Activated CD4-positive, alpha-beta memory T cell treated with anti-CD3 and anti-CD28 coated beads, Interleukin-2, amount 10 ng/mL, durations not matched to agents 7 days and 5 days (primary cell): ENCODE results near the gene BCL6B. TPM values are rescaled to one million over a fixed set of nuclear protein-coding genes. Genes with fewer than 3 reads are reported as not detected.

Experiments
- CTCF ChIA-PET: fragments of 350-600 bp; sonication (Branson Sonifier 250); formaldehyde crosslinking; loops from one replicate; lab custom pipeline; 2021; ENCODE audit warnings: antibody characterized with exemption, inconsistent platforms; lab: Charles Lee
- POLR2A ChIA-PET: fragments of 350-600 bp; sonication (Branson Sonifier 250); formaldehyde crosslinking; loops from one replicate; lab custom pipeline; 2021; ENCODE audit warnings: antibody characterized with exemption; lab: Charles Lee
- DNase-seq: peaks from one replicate; pipeline ENCODE4 v3.0.0-alpha.2; 2020
- H3K27ac Mint-ChIP-seq: one replicate; pipeline ENCODE4 v1.8.0; 2021; ENCODE audit warnings: mild to moderate bottlenecking, mixed read lengths
- H3K27me3 Mint-ChIP-seq: one replicate; pipeline ENCODE4 v1.8.0; 2021; ENCODE audit warnings: mixed read lengths
- H3K36me3 Mint-ChIP-seq: one replicate; pipeline ENCODE4 v1.8.0; 2021; ENCODE audit warnings: low read depth, mixed read lengths
- H3K4me1 Mint-ChIP-seq: one replicate; pipeline ENCODE4 v1.8.0; 2021; ENCODE audit warnings: mixed read lengths
- H3K4me3 Mint-ChIP-seq: one replicate; pipeline ENCODE4 v1.8.0; 2021; ENCODE audit warnings: mild to moderate bottlenecking, mixed read lengths
- H3K9me3 Mint-ChIP-seq: one replicate; pipeline ENCODE4 v1.8.0; 2021; ENCODE audit warnings: mixed read lengths
- total RNA-seq, 2 experiments: library from RNA; stranded (reverse); gene quantifications; one replicate each; pipeline ENCODE4 v1.2.3, GENCODE V29; 2021

The BCL6B gene
- total RNA-seq, 2 experiments from 2014 or later, result 0.80 to 0.88 TPM

DNA sequence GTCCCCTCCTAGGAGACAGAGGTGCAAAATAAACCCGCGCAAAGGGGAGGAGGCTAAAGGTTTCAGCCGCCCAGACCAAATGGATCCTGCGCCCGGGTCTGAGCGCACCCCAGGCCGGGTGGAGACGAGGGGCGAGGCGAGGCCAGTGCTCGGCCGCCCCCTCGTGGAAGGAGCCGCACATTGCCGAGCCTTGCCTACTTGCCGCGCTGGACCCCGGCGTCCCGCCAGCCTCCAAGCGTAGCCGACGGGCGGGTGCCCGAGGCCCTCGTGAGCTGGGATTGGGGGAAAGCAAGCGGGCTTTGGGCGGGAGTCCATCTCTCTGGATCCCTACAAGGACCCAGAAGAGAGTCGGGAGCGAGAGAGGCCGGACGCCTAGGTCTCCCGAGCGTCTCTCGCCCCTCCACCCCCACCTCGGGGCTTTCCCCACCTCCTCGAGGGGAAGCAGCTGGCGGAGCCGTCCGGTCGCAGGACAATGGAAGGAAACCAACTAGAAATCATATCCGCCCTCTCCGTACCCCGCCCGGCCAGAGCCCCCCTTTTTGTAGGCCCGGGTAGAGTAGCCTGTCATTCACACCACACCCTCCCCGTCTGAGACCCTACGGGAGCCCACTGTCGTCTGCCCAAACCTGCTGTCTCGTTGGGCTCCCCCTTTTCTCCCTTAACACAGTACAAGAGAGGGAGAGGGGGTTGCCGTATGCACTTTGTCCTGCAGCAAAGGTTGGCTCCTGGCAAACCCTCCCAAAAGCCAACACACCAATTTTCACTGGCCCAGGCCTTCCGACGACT, 664 bp upstream of the BCL6B start:
- peaks cover 65% of the 10 kb centered on the region for H3K4me1 Mint-ChIP-seq
- H3K27ac Mint-ChIP-seq, result peak overlapping the region; percentile 54
- POLR2A ChIA-PET, result interaction anchor here (0.9 to 8.2 kb wide), 9 partner anchors 10 to 178 kb away, joined by 3 to 70 read pairs (median 5); partner anchors contain the start of genes RNASEK and SLC16A13
- CTCF ChIA-PET, result interaction anchor here (0.6 to 4.5 kb wide), 19 partner anchors 8 to 664 kb away, joined by 3 to 30 read pairs (median 7); partner anchors contain the start of genes RNASEK, SLC16A11 and SLC16A13
- DNase-seq, result peak; percentile 85
- H3K4me3 Mint-ChIP-seq, result peak overlapping the region; percentile 48
- peaks cover 1% of the 10 kb centered on the region for H3K27me3 Mint-ChIP-seq
- no peaks in the 10 kb centered on the region for H3K9me3 Mint-ChIP-seq
- H3K36me3 Mint-ChIP-seq, result peaks cover 10% of the 10 kb centered on the region

DNA sequence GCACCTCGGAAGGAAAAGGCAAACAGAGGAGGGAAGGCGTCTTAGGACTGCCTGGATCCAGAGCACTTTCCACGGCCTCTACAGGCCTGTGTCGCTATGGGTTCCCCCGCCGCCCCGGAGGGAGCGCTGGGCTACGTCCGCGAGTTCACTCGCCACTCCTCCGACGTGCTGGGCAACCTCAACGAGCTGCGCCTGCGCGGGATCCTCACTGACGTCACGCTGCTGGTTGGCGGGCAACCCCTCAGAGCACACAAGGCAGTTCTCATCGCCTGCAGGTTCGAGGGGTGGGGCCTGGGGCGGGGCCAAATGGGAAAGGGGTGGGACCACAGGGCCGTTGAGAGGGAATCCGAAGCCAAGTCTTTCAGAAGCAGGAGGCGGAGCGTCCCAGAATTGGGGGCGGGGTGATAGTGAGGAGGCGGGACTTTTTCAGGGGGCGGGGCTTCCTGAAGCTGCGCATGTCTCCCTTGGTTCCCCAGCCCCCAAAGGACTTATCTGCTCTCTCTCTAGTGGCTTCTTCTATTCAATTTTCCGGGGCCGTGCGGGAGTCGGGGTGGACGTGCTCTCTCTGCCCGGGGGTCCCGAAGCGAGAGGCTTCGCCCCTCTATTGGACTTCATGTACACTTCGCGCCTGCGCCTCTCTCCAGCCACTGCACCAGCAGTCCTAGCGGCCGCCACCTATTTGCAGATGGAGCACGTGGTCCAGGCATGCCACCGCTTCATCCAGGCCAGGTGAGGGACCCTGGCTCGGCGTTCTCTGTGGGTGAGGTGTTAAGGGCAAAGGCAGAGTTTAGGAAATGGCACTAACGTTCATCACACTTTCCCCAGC, 939 bp downstream of the BCL6B start:
- ChIA-PET POLR2A (interaction anchor here (1.2 to 8.2 kb wide), 4 partner anchors 8 to 22 kb away, joined by 7 to 70 read pairs (median 12); partner anchors contain the start of genes RNASEK and SLC16A13), CTCF (interaction anchor here (2.1 to 4.5 kb wide), 2 partner anchors 21 to 22 kb away, joined by 7 to 27 read pairs; partner anchors contain the start of gene SLC16A11)
- peak overlapping the region; percentile 69 for H3K27ac Mint-ChIP-seq
- peak overlapping the region; percentile 65 for H3K4me3 Mint-ChIP-seq
- H3K4me1 Mint-ChIP-seq, result peaks cover 56% of the 10 kb centered on the region
- no peaks in the 10 kb centered on the region for H3K9me3 Mint-ChIP-seq
- H3K27me3 Mint-ChIP-seq, result peaks cover 1% of the 10 kb centered on the region
- H3K36me3 Mint-ChIP-seq, result peaks cover 2% of the 10 kb centered on the region
- peak; percentile 98 for DNase-seq

DNA sequence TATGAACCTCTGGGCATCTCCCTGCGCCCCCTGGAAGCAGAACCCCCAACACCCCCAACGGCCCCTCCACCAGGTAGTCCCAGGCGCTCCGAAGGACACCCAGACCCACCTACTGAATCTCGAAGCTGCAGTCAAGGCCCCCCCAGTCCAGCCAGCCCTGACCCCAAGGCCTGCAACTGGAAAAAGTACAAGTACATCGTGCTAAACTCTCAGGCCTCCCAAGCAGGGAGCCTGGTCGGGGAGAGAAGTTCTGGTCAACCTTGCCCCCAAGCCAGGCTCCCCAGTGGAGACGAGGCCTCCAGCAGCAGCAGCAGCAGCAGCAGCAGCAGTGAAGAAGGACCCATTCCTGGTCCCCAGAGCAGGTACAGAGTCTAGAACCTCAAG, 1.5 kb downstream of the BCL6B start:
- Mint-ChIP-seq H3K36me3 (peaks cover 2% of the 10 kb centered on the region), H3K27me3 (peaks cover 1% of the 10 kb centered on the region), H3K4me3 (no peak overlapping the region), H3K9me3 (no peaks in the 10 kb centered on the region), H3K4me1 (peaks cover 57% of the 10 kb centered on the region), H3K27ac (no peak overlapping the region)
- POLR2A ChIA-PET, result interaction anchor here (0.6 to 8.2 kb wide), 6 partner anchors 9 to 663 kb away, joined by 3 to 70 read pairs (median 6); partner anchors contain the start of genes SLC16A13 and TP53
- CTCF ChIA-PET, result interaction anchor here (1.7 to 4.5 kb wide), 3 partner anchors 20 to 22 kb away, joined by 5 to 27 read pairs (median 7); partner anchors contain the start of gene SLC16A11
- no peak for DNase-seq

DNA sequence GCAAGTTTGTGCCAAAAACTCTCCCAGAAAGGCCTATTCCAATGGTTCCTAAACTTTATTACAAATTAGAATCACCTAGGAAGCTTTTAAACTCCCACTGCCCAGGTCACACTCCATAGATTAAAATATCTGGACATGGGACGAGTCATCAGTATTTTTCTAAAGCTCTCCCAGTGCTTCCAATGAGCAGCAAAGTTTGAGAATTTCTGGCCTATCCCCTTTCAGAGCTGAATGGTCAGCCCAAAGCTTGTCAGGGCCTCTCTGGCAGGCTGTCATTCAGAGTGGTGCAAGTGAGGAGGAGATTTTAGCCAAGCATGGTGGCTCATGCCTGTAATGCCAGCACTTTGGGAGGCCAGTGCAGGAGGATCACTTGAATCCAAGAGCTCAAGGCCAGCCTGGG, 2.4 kb downstream of the BCL6B start:
- POLR2A ChIA-PET, result interaction anchor here (1.3 to 8.2 kb wide), 5 partner anchors 10 to 21 kb away, joined by 3 to 70 read pairs (median 7); partner anchors contain the start of gene SLC16A13
- Mint-ChIP-seq H3K27me3 (peaks cover 1% of the 10 kb centered on the region), H3K27ac (no peak overlapping the region), H3K9me3 (no peaks in the 10 kb centered on the region), H3K4me3 (no peak overlapping the region), H3K36me3 (peaks cover 2% of the 10 kb centered on the region), H3K4me1 (peaks cover 63% of the 10 kb centered on the region)
- CTCF ChIA-PET, result interaction anchor here (1.0 to 4.5 kb wide), 4 partner anchors 11 to 23 kb away, joined by 3 to 27 read pairs (median 6); partner anchors contain the start of genes SLC16A11 and SLC16A13
- no peak for DNase-seq

DNA sequence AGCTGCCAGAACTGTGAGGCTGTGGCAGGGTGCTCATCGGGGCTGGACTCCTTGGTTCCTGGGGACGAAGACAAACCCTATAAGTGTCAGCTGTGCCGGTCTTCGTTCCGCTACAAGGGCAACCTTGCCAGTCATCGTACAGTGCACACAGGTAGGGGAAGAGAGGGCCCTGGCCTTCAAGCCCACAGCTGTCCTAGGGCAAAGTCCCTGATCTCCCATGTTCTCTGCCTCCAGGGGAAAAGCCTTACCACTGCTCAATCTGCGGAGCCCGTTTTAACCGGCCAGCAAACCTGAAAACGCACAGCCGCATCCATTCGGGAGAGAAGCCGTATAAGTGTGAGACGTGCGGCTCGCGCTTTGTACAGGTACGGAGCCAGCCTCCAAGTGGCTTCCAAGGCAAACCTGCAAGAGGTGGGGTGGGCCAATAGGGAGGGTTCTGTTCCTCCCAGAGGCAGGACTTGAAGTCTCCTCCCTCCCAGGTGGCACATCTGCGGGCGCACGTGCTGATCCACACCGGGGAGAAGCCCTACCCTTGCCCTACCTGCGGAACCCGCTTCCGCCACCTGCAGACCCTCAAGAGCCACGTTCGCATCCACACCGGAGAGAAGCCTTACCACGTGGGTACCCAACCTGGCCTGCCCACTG, 3.7 kb downstream of the BCL6B start:
- no peak for DNase-seq
- no peaks in the 10 kb centered on the region for H3K9me3 Mint-ChIP-seq
- ChIA-PET POLR2A (interaction anchor here (2.9 to 8.2 kb wide), 3 partner anchors 9 to 11 kb away, joined by 16 to 70 read pairs (median 32); partner anchors contain the start of gene SLC16A13), CTCF (no interaction called here)
- H3K27ac Mint-ChIP-seq, result no peak overlapping the region
- H3K4me1 Mint-ChIP-seq, result peaks cover 60% of the 10 kb centered on the region
- peaks cover 1% of the 10 kb centered on the region for H3K27me3 Mint-ChIP-seq
- no peak overlapping the region for H3K4me3 Mint-ChIP-seq
- peaks cover 2% of the 10 kb centered on the region for H3K36me3 Mint-ChIP-seq

DNA sequence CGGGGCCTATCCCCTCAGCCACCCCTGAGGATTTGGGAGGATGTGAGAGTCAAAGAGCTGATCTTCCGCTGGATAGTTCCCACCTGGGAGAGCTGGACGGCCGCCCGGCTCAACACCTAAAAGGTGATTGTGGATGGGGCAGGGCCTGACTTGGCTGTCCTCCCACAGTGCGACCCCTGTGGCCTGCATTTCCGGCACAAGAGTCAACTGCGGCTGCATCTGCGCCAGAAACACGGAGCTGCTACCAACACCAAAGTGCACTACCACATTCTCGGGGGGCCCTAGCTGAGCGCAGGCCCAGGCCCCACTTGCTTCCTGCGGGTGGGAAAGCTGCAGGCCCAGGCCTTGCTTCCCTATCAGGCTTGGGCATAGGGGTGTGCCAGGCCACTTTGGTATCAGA, 4.5 kb downstream of the BCL6B start:
- Mint-ChIP-seq H3K4me3 (no peak overlapping the region), H3K27ac (no peak overlapping the region), H3K27me3 (peaks cover 1% of the 10 kb centered on the region), H3K4me1 (peaks cover 60% of the 10 kb centered on the region), H3K36me3 (peaks cover 2% of the 10 kb centered on the region), H3K9me3 (no peaks in the 10 kb centered on the region)
- ChIA-PET POLR2A (interaction anchor here (1.1 to 8.2 kb wide), 3 partner anchors 8 to 19 kb away, joined by 3 to 70 read pairs (median 32); partner anchors contain the start of gene SLC16A13), CTCF (interaction anchor here (0.5 to 0.9 kb wide), 2 partner anchors 19 to 462 kb away, joined by 3 read pairs; no protein-coding TSS in a partner anchor)
- no peak for DNase-seq

DNA sequence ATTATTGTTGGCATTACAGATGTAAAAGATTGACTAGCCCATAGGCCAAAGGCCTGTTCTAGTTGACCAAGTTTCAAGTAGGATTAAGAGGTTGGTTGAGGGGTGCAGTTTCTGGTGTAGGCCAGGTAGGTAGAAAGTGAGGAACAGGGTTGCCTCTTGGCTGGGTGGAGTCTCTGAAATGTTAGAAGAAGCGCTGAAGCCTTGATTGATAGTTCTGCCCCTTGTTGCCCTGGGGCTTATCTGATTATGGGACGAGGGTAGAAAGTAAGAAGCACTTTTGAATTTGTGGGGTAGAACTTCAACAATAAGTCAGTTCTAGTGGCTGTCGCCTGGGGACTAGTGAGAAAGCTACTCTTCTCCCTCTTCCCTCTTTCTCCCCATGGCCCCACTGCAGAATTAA, 6.2 kb downstream of the BCL6B start:
- Mint-ChIP-seq H3K27ac (peak overlapping the region; percentile 81), H3K27me3 (no peaks in the 10 kb centered on the region), H3K4me1 (peaks cover 57% of the 10 kb centered on the region), H3K36me3 (peaks cover under 1% of the 10 kb centered on the region), H3K4me3 (no peak overlapping the region), H3K9me3 (no peaks in the 10 kb centered on the region)
- ChIA-PET POLR2A (interaction anchor here (1.2 to 4.9 kb wide), 2 partner anchors 10 to 13 kb away, joined by 3 to 32 read pairs; a partner anchor contains a TSS), CTCF (interaction anchor here (1.9 kb wide), 1 partner anchor 17 kb away, joined by 5 read pairs; no protein-coding TSS in a partner anchor)
- no peak for DNase-seq

DNA sequence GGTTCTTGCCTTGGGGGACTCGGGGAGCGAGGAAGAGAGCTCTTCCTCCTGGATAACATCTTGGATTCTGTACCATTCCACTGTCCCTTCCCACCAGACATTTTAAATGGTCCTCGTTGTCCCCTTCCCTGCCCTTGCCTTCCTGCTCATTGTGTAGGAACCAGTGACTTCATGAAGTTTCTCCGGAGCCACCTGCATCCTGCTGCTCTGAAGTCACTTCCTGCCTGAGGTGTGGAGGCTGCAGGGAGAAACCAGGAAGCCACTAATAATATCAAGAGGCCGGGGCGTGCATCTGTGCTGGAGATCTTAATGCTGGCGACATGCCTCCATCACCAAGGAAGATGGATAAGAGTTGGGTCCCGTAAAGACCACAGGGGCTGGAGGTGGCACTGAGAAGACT, 6.8 kb downstream of the BCL6B start:
- peak overlapping the region; percentile 81 for H3K27ac Mint-ChIP-seq
- H3K27me3 Mint-ChIP-seq, result no peaks in the 10 kb centered on the region
- H3K4me1 Mint-ChIP-seq, result peaks cover 60% of the 10 kb centered on the region
- peak overlapping the region; percentile 65 for H3K4me3 Mint-ChIP-seq
- peak; percentile 71 for DNase-seq
- ChIA-PET CTCF (interaction anchor here (1.8 to 1.9 kb wide), 2 partner anchors 8 to 16 kb away, joined by 5 read pairs; no protein-coding TSS in a partner anchor), POLR2A (interaction anchor here (1.2 to 4.9 kb wide), 2 partner anchors 10 to 14 kb away, joined by 3 to 32 read pairs; a partner anchor contains a TSS)
- H3K9me3 Mint-ChIP-seq, result no peaks in the 10 kb centered on the region
- H3K36me3 Mint-ChIP-seq, result peaks cover 4% of the 10 kb centered on the region

DNA sequence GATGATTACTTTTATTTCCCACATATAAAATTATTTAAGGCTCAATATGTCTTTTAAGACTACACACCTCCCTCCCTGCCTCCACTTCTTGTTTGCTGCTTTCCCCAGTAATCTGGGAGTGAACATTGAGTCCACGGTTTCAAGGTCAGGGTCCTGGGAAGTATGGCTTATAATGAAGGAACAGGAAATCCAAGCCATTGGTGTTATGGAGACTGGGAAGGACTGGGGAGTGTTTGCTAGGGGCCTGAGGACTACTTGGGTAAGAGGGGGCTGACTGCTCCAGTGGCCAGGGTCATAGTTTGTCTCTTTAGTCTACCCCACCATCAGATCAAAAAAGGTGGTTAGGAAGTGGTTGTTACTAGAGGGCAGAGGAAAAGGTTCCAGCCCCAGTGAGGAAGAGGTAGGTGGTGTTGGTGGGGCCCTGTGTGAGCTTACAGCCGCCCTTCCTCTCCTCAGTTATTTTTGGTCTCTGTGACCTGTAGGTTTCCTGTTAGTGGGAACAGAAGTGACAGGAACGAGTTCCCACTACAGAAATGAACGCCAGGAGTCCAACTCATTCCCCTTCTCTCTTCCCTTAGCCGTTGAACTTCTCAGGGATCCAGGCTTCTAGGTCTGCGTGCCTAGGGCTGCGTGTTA, 12.2 kb downstream of the BCL6B start:
- DNase-seq, result peak; percentile 62
- POLR2A ChIA-PET, result interaction anchor here (0.8 to 2.6 kb wide), 19 partner anchors 9 to 1139 kb away, joined by 3 to 70 read pairs (median 4); partner anchors contain the start of genes BCL6B, CTDNEP1, DVL2 and RNASEK
- peak overlapping the region; percentile 85 for H3K4me3 Mint-ChIP-seq
- H3K27me3 Mint-ChIP-seq, result no peaks in the 10 kb centered on the region
- H3K27ac Mint-ChIP-seq, result peak overlapping the region; percentile 96
- no peaks in the 10 kb centered on the region for H3K9me3 Mint-ChIP-seq
- CTCF ChIA-PET, result interaction anchor here (1.0 to 3.4 kb wide), 12 partner anchors 10 to 184 kb away, joined by 3 to 44 read pairs (median 4); partner anchors contain the start of gene DLG4
- peaks cover 67% of the 10 kb centered on the region for H3K4me1 Mint-ChIP-seq
- H3K36me3 Mint-ChIP-seq, result peaks cover 17% of the 10 kb centered on the region

DNA sequence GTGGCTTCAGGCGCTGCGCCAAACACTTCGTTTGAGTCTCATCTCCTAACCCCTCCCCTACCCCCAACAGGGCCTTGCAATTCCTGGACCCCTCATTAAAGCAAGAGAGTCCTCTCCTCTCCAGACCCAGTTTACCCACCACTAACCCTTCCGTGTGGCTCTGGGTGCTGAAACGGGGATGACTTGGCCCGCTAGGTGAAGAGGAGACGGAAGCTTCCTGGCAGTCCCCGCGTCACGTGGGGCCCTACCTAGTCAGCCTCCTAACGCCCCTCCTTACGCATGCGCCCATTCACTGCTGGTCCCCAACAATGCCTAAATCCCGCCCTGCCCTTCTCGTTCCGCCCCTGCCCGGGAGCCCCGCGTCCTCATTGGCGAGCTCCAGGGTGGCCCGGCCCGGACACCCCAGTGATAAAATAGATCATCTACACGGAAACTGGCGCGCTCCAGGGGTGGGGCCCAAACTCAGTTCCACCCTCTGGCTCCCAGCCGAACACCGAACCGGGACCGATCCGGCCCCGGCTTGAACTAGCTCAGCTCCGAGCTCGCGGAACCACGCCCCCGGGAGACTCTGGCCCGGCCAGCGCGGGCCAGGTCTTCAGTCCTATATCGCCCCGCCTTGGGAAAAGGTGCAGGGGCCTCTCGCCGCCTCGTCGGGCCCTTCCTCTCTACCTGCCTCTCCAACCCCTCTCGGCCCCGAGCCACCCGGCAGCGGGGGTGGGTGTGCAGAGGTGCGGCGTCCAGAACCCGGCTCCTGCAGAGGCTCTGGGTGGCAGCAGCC, 12.9 kb downstream of the BCL6B start, which contains the start of gene SLC16A13:
Gene SLC16A13, plus strand, starts transcription at position 425 of the 778 bp plus-strand sequence. CDS start 368 bp downstream, outside the sequence.
- no peaks in the 10 kb centered on the region for H3K9me3 Mint-ChIP-seq
- no peaks in the 10 kb centered on the region for H3K27me3 Mint-ChIP-seq
- H3K4me3 Mint-ChIP-seq, result peak within 1 kb of the TSS; percentile 85
- H3K27ac Mint-ChIP-seq, result peak within 1 kb of the TSS; percentile 96
- H3K4me1 Mint-ChIP-seq, result peaks cover 60% of the 10 kb centered on the region
- ChIA-PET CTCF (interaction anchor here (0.8 to 3.4 kb wide), 13 partner anchors 10 to 185 kb away, joined by 3 to 44 read pairs (median 3); partner anchors contain the start of gene DLG4), POLR2A (interaction anchor here (0.6 to 2.6 kb wide), 25 partner anchors 9 to 1138 kb away, joined by 3 to 70 read pairs (median 4); partner anchors contain the start of genes BCL6B, CTDNEP1, DVL2 and PHF23)
- peaks cover 17% of the 10 kb centered on the region for H3K36me3 Mint-ChIP-seq
- peak; percentile 99 for DNase-seq
